ENCODE results near the gene MAP3K2.

The MAP3K2 gene

DNA sequence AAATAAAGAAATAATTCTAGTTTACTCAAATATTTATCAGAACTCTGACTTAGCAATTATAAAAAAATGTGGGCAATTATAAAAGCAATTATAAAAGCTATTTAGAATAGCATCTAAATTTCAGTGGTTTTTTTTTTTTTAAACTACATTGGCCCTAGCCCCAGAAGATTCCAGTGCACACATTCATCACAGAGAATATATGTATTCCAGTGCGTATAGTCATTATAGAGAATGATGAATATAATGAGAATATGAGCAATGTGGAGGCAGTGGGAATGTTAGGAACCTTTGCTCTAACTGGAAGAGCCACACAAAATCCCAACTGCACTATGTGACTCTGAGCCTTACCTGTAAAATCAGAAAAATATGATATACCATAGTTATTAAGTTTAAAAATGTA is 10.5 kb downstream of the MAP3K2 start:
- peaks cover 13% of the 10 kb centered on the region for H3K9me3 ChIP-seq (ENCODE audit: control insufficient read depth, low read length)
- no peak overlapping the region for H3K23ac ChIP-seq (ENCODE audit: low read length in 2 of 2)
- H2BK15ac ChIP-seq (ENCODE audit: low read depth, poor library complexity, severe bottlenecking) = no peak overlapping the region
- no peaks in the 10 kb centered on the region for H3K4me1 ChIP-seq (ENCODE audit: control insufficient read depth, insufficient read depth, low read depth, low read length)
- H2BK120ac ChIP-seq (ENCODE audit: low read depth, low read length) = no peak overlapping the region
- H3K27me3 ChIP-seq (ENCODE audit: control insufficient read depth in 1 of 2, insufficient read depth in 1 of 2, low read length in 2 of 2) = no peaks in the 10 kb centered on the region
- H3K79me1 ChIP-seq (replicated peaks; ENCODE audit: low read length, poor library complexity, severe bottlenecking) = peaks cover 20% of the 10 kb centered on the region
- H3K27ac ChIP-seq (ENCODE audit: low read length, poor library complexity, severe bottlenecking) = no peak overlapping the region
- H3K4ac ChIP-seq (ENCODE audit: low read depth in 1 of 2, low read length in 2 of 2) = no peak overlapping the region
- H2BK12ac ChIP-seq (ENCODE audit: low read length in 2 of 2) = no peak overlapping the region
- H4K91ac ChIP-seq (ENCODE audit: low read length) = no peak overlapping the region
- H3K36me3 ChIP-seq (ENCODE audit: control insufficient read depth in 1 of 2, insufficient read depth in 2 of 2, low read depth in 1 of 2, low read length in 2 of 2) = peaks cover 0 to 5% of the 10 kb centered on the region in 2 experiments
- WGBS = no CpG with 5 or more reads among the region's 1 CpG
- no peak overlapping the region for H3K4me3 ChIP-seq (ENCODE audit: insufficient read depth in 1 of 2, low read depth in 1 of 2, low read length in 2 of 2)
- H2BK5ac ChIP-seq (ENCODE audit: low read depth, low read length, poor library complexity, severe bottlenecking) = no peak overlapping the region
- H2AK5ac ChIP-seq (ENCODE audit: low read length, severe bottlenecking) = no peak overlapping the region
- no peak overlapping the region for H3K9ac ChIP-seq (ENCODE audit: low read length)
- H2AFZ ChIP-seq (ENCODE audit: low read depth, low read length) = no peak overlapping the region
- no peak overlapping the region for H3K4me2 ChIP-seq (ENCODE audit: low read length, poor library complexity, severe bottlenecking)
- no peak for DNase-seq
- H3K14ac ChIP-seq (ENCODE audit: low read length in 2 of 2) = no peak overlapping the region
- no peak overlapping the region for H3K18ac ChIP-seq (ENCODE audit: low read depth in 1 of 2, low read length in 2 of 2)
- H4K8ac ChIP-seq (ENCODE audit: low read length) = no peak overlapping the region

- 93% methylated on average over 8 of the region's 8 CpGs for WGBS
- peaks cover 24% of the 10 kb centered on the region for H3K79me1 ChIP-seq (replicated peaks; ENCODE audit: low read length, poor library complexity, severe bottlenecking)
Observed at GRCh38 chr2:127376257-127376656, 11.5 kb downstream of the MAP3K2 start.

DNA sequence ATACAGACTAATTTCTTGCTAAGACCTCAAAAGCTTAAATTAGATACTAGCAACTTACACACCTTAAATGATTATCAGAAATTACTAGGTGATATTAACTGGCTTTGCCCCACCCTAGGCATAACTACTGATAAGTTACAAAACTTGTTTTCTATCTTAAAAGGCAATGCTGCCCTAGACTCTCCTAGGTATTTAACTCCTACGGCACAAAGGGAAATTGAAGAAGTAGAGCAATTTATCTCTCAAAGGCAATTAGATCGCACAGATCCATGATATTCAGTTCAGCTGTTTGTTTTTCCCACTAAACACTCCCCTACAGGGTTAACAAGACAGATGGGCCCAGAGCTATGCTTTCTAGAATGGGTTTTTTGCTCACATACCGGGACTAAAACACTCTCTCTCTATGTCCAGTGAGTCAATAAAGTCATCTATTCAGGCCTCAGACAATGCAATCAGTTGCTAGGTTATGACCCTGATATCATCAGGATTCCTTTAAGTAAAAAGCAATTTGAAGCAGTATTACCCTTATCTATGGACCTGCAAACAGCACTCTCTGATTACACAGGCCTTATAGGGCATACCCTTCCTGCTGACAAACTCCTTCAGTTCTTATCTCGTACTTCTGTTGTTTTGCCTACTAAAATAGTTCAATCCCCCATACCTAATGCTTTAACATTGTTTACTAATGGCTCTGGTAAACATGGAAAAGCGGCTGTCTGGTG is 14.3 kb downstream of the MAP3K2 start:
- Histone ChIP-seq H4K91ac (ENCODE audit: low read length) (no peak overlapping the region), H3K4me1 (ENCODE audit: control insufficient read depth, insufficient read depth, low read depth, low read length) (no peaks in the 10 kb centered on the region), H3K27ac (ENCODE audit: low read length, poor library complexity, severe bottlenecking) (no peak overlapping the region), H2BK5ac (ENCODE audit: low read depth, low read length, poor library complexity, severe bottlenecking) (no peak overlapping the region), H3K9me3 (ENCODE audit: control insufficient read depth, low read length) (peaks cover 13% of the 10 kb centered on the region), H2AK5ac (ENCODE audit: low read length, severe bottlenecking) (no peak overlapping the region), H3K4me2 (ENCODE audit: low read length, poor library complexity, severe bottlenecking) (no peak overlapping the region), H3K36me3 (ENCODE audit: control insufficient read depth in 1 of 2, insufficient read depth in 2 of 2, low read depth in 1 of 2, low read length in 2 of 2) (peaks cover 0 to 13% of the 10 kb centered on the region in 2 experiments), H2BK120ac (ENCODE audit: low read depth, low read length) (no peak overlapping the region), H3K14ac (ENCODE audit: low read length in 2 of 2) (no peak overlapping the region), H3K4me3 (ENCODE audit: insufficient read depth in 1 of 2, low read depth in 1 of 2, low read length in 2 of 2) (no peak overlapping the region), H2BK15ac (ENCODE audit: low read depth, poor library complexity, severe bottlenecking) (no peak overlapping the region), H2BK12ac (ENCODE audit: low read length in 2 of 2) (no peak overlapping the region), H3K4ac (ENCODE audit: low read depth in 1 of 2, low read length in 2 of 2) (no peak overlapping the region), H3K18ac (ENCODE audit: low read depth in 1 of 2, low read length in 2 of 2) (no peak overlapping the region), H3K23ac (ENCODE audit: low read length in 2 of 2) (no peak overlapping the region), H3K27me3 (ENCODE audit: control insufficient read depth in 1 of 2, insufficient read depth in 1 of 2, low read length in 2 of 2) (no peaks in the 10 kb centered on the region), H3K79me1 (replicated peaks; ENCODE audit: low read length, poor library complexity, severe bottlenecking) (peaks cover 24% of the 10 kb centered on the region), H2AFZ (ENCODE audit: low read depth, low read length) (no peak overlapping the region), H4K8ac (ENCODE audit: low read length) (no peak overlapping the region), H3K9ac (ENCODE audit: low read length) (no peak overlapping the region)
- WGBS = 75% methylated on average over 5 of the region's 5 CpGs
- DNase-seq = no peak

More at GRCh38 chr2:127376257-127376656, 11.5 kb downstream of the MAP3K2 start:
- Histone ChIP-seq H3K23ac (ENCODE audit: low read length in 2 of 2) (no peak overlapping the region), H4K91ac (ENCODE audit: low read length) (no peak overlapping the region), H3K27ac (ENCODE audit: low read length, poor library complexity, severe bottlenecking) (no peak overlapping the region), H4K8ac (ENCODE audit: low read length) (no peak overlapping the region), H3K36me3 (ENCODE audit: control insufficient read depth in 1 of 2, insufficient read depth in 2 of 2, low read depth in 1 of 2, low read length in 2 of 2) (peaks cover 0 to 5% of the 10 kb centered on the region in 2 experiments), H3K4me2 (ENCODE audit: low read length, poor library complexity, severe bottlenecking) (no peak overlapping the region), H3K9me3 (ENCODE audit: control insufficient read depth, low read length) (peaks cover 13% of the 10 kb centered on the region), H2BK120ac (ENCODE audit: low read depth, low read length) (no peak overlapping the region), H3K14ac (ENCODE audit: low read length in 2 of 2) (no peak overlapping the region), H2BK12ac (ENCODE audit: low read length in 2 of 2) (no peak overlapping the region), H2AK5ac (ENCODE audit: low read length, severe bottlenecking) (no peak overlapping the region), H2AFZ (ENCODE audit: low read depth, low read length) (no peak overlapping the region), H3K4me3 (ENCODE audit: insufficient read depth in 1 of 2, low read depth in 1 of 2, low read length in 2 of 2) (no peak overlapping the region), H3K18ac (ENCODE audit: low read depth in 1 of 2, low read length in 2 of 2) (no peak overlapping the region), H3K4ac (ENCODE audit: low read depth in 1 of 2, low read length in 2 of 2) (no peak overlapping the region), H3K9ac (ENCODE audit: low read length) (no peak overlapping the region), H3K27me3 (ENCODE audit: control insufficient read depth in 1 of 2, insufficient read depth in 1 of 2, low read length in 2 of 2) (no peaks in the 10 kb centered on the region), H3K4me1 (ENCODE audit: control insufficient read depth, insufficient read depth, low read depth, low read length) (no peaks in the 10 kb centered on the region), H2BK15ac (ENCODE audit: low read depth, poor library complexity, severe bottlenecking) (no peak overlapping the region), H2BK5ac (ENCODE audit: low read depth, low read length, poor library complexity, severe bottlenecking) (no peak overlapping the region)
- DNase-seq = no peak

- H2AFZ ChIP-seq (ENCODE audit: low read depth, low read length) = no peak overlapping the region
- no peaks in the 10 kb centered on the region for H3K27me3 ChIP-seq (ENCODE audit: control insufficient read depth in 1 of 2, insufficient read depth in 1 of 2, low read length in 2 of 2)
- H3K9me3 ChIP-seq (ENCODE audit: control insufficient read depth, low read length) = peaks cover 13% of the 10 kb centered on the region
- no peak overlapping the region for H4K8ac ChIP-seq (ENCODE audit: low read length)
- H3K36me3 ChIP-seq (ENCODE audit: control insufficient read depth in 1 of 2, insufficient read depth in 2 of 2, low read depth in 1 of 2, low read length in 2 of 2) = peaks cover 0 to 7% of the 10 kb centered on the region in 2 experiments
- H2BK5ac ChIP-seq (ENCODE audit: low read depth, low read length, poor library complexity, severe bottlenecking) = no peak overlapping the region
- H3K4me2 ChIP-seq (ENCODE audit: low read length, poor library complexity, severe bottlenecking) = no peak overlapping the region
- H2BK120ac ChIP-seq (ENCODE audit: low read depth, low read length) = no peak overlapping the region
- H3K4ac ChIP-seq (ENCODE audit: low read depth in 1 of 2, low read length in 2 of 2) = no peak overlapping the region
- H3K4me3 ChIP-seq (ENCODE audit: insufficient read depth in 1 of 2, low read depth in 1 of 2, low read length in 2 of 2) = peak overlapping the region in 1 of 2 experiments; percentile 41
- H2AK5ac ChIP-seq (ENCODE audit: low read length, severe bottlenecking) = no peak overlapping the region
- peak overlapping the region in 1 of 2 experiments; percentile 52 for H2BK12ac ChIP-seq (ENCODE audit: low read length in 2 of 2)
- H3K18ac ChIP-seq (ENCODE audit: low read depth in 1 of 2, low read length in 2 of 2) = no peak overlapping the region
- H3K23ac ChIP-seq (ENCODE audit: low read length in 2 of 2) = no peak overlapping the region
- peaks cover 26% of the 10 kb centered on the region for H3K79me1 ChIP-seq (replicated peaks; ENCODE audit: low read length, poor library complexity, severe bottlenecking)
- no peak overlapping the region for H2BK15ac ChIP-seq (ENCODE audit: low read depth, poor library complexity, severe bottlenecking)
- no peak overlapping the region for H3K14ac ChIP-seq (ENCODE audit: low read length in 2 of 2)
- H3K9ac ChIP-seq (ENCODE audit: low read length) = peak overlapping the region; percentile 41
- WGBS = 96% methylated on average over 11 of the region's 11 CpGs
- H3K4me1 ChIP-seq (ENCODE audit: control insufficient read depth, insufficient read depth, low read depth, low read length) = peaks cover 2% of the 10 kb centered on the region
- no peak for DNase-seq
- no peak overlapping the region for H4K91ac ChIP-seq (ENCODE audit: low read length)
- no peak overlapping the region for H3K27ac ChIP-seq (ENCODE audit: low read length, poor library complexity, severe bottlenecking)
Observed at GRCh38 chr2:127371037-127371436, 16.7 kb downstream of the MAP3K2 start.
